Liver (tissue), 9 donors: ENCODE results near the gene SEMA4F. TPM values are rescaled to one million over a fixed set of nuclear protein-coding genes. Genes with fewer than 3 reads are reported as not detected.

Source experiments
- DNase-seq: peaks from one replicate; pipeline ENCODE4 v3.0.0-alpha.2; 2017; ENCODE audit warnings: low spot score
- H3K27ac ChIP-seq, 2 donors: one replicate each; pipeline ENCODE4 v1.7.0; 2013; ENCODE audit warnings: inconsistent platforms in 2 of 2, low read length in 2 of 2, control low read depth in 1 of 2, low read depth in 1 of 2, mild to moderate bottlenecking in 1 of 2
- H3K27me3 ChIP-seq, 4 donors: one replicate each; pipeline versions ENCODE4 v1.6.1 to v1.7.0; 2013; ENCODE audit warnings: low read length in 3 of 4, inconsistent platforms in 1 of 4, mild to moderate bottlenecking in 1 of 4, moderate library complexity in 1 of 4; ENCODE audit not compliant: control insufficient read depth in 4 of 4, insufficient read depth in 4 of 4
- H3K36me3 ChIP-seq, 4 donors: one replicate each; pipeline versions ENCODE4 v1.6.1 to v1.7.0; 2013; ENCODE audit warnings: low read length in 3 of 4, mild to moderate bottlenecking in 3 of 4, low read depth in 1 of 4, moderate library complexity in 1 of 4; ENCODE audit not compliant: control insufficient read depth in 4 of 4, insufficient read depth in 3 of 4
- H3K4me1 ChIP-seq, 4 donors: one replicate each; pipeline versions ENCODE4 v1.6.1 to v1.7.0; 2013; ENCODE audit warnings: low read length in 3 of 4, mild to moderate bottlenecking in 3 of 4, moderate library complexity in 1 of 4; ENCODE audit not compliant: control insufficient read depth in 4 of 4, insufficient read depth in 4 of 4
- H3K4me3 ChIP-seq, 3 donors: one replicate each; pipeline versions ENCODE4 v1.6.1 to v1.7.0; 2013; ENCODE audit warnings: low read length in 3 of 3, control low read depth in 1 of 3, low read depth in 1 of 3, mild to moderate bottlenecking in 1 of 3
- H3K9ac ChIP-seq, 2 donors: one replicate each; pipeline ENCODE4 v1.7.0; 2013; ENCODE audit warnings: low read length in 2 of 2, mild to moderate bottlenecking in 2 of 2, moderate library complexity in 2 of 2, control low read depth in 1 of 2, low read depth in 1 of 2
- H3K9me3 ChIP-seq, 4 donors: one replicate each; pipeline versions ENCODE4 v1.6.1 to v1.7.0; 2013; ENCODE audit warnings: low read length in 3 of 4; ENCODE audit not compliant: control insufficient read depth in 4 of 4
- EGR1 ChIP-seq, 2 donors: IDR thresholded peaks; 2 replicates each; pipeline ENCODE4 v1.6.1; 2016 to 2018; ENCODE audit warnings: antibody characterized with exemption in 2 of 2, low read depth in 2 of 2
- FOXA1 ChIP-seq: IDR thresholded peaks from 2 replicates; pipeline ENCODE4 v1.6.1; 2016; ENCODE audit warnings: antibody characterized with exemption
- FOXA2 ChIP-seq: IDR thresholded peaks from 2 replicates; pipeline ENCODE4 v1.6.1; 2016; ENCODE audit warnings: antibody characterized with exemption
- GABPA ChIP-seq, 2 donors: IDR thresholded peaks in 1 of 2; conservative IDR thresholded peaks in 1 of 2; 2 replicates each; pipeline ENCODE4 v1.6.1; 2016; ENCODE audit warnings: antibody characterized with exemption in 2 of 2, mild to moderate bottlenecking in 1 of 2, moderate library complexity in 1 of 2
- HNF4A ChIP-seq, 2 donors: conservative IDR thresholded peaks; 2 replicates each; pipeline ENCODE4 v1.6.1; 2016; ENCODE audit warnings: antibody characterized with exemption in 2 of 2, mild to moderate bottlenecking in 2 of 2
- HNF4G ChIP-seq: IDR thresholded peaks from 2 replicates; pipeline ENCODE4 v1.6.1; 2016; ENCODE audit warnings: antibody characterized with exemption
- JUND ChIP-seq, 2 donors: IDR thresholded peaks; 2 replicates each; pipeline ENCODE4 v1.6.1; 2016; ENCODE audit warnings: antibody characterized with exemption in 2 of 2
- NR2F2 ChIP-seq: IDR thresholded peaks from 2 replicates; pipeline ENCODE4 v1.6.1; 2016; ENCODE audit warnings: antibody characterized with exemption
- RAD21 ChIP-seq, 2 donors: IDR thresholded peaks; 2 replicates each; pipeline ENCODE4 v1.6.1; 2016; ENCODE audit warnings: antibody characterized with exemption in 2 of 2, mild to moderate bottlenecking in 2 of 2
- RXRA ChIP-seq, 2 donors: IDR thresholded peaks; 2 replicates each; pipeline ENCODE4 v1.6.1; 2017 to 2018; ENCODE audit warnings: antibody characterized with exemption in 2 of 2, mild to moderate bottlenecking in 1 of 2
- SP1 ChIP-seq: IDR thresholded peaks from 2 replicates; pipeline ENCODE4 v1.6.1; 2018; ENCODE audit warnings: antibody characterized with exemption, mild to moderate bottlenecking
- TAF1 ChIP-seq: conservative IDR thresholded peaks from 2 replicates; pipeline ENCODE4 v1.6.1; 2016; ENCODE audit warnings: antibody characterized with exemption, mild to moderate bottlenecking
- YY1 ChIP-seq: IDR thresholded peaks from 2 replicates; pipeline ENCODE4 v1.6.1; 2016; ENCODE audit warnings: antibody characterized with exemption, mild to moderate bottlenecking
- WGBS: extraction: QIAGEN DNeasy Blood & Tissue Kit; methylation state at CpG from one replicate; pipeline ENCODE4 v1.1.7; 2013; 5-methylcytosine and 5-hydroxymethylcytosine counted together
- polyA plus RNA-seq, 2 donors: library from polyadenylated mRNA; stranded (reverse) in 1 of 2; unstranded in 1 of 2; fragments of 200-250 nt in 1 of 2; fragments of >200 nt in 1 of 2; fragmentation: Nextera tagmentation in 1 of 2; extraction: Ambion mirVana in 1 of 2; gene quantifications; one replicate each; pipeline versions ENCODE4 v1.2.1 to v1.2.3, GENCODE V29; 2013 to 2015
- total RNA-seq, 2 donors: library from RNA; depleted of rRNA; stranded (reverse); fragments of >200 nt; gene quantifications; one replicate each; pipeline ENCODE4 v1.2.3, GENCODE V29; 2014
- TF ChIP-seq, protein P1 (sequence below): IDR thresholded peaks from 2 replicates; pipeline ENCODE4 v1.6.1; 2016; ENCODE audit warnings: antibody characterized with exemption
- TF ChIP-seq, protein P2 (sequence below): IDR thresholded peaks from 2 replicates; pipeline ENCODE4 v1.6.1; 2016; ENCODE audit warnings: antibody characterized with exemption
- TF ChIP-seq, protein P3 (sequence below): fragments of 150-350 bp; IDR thresholded peaks from 2 replicates; pipeline ENCODE4 v1.5.1; 2017; ENCODE audit warnings: improper control_type of control experiment, low read depth, low read length; ENCODE audit not compliant: missing input control
- TF ChIP-seq, protein P4 (sequence below): IDR thresholded peaks from 2 replicates; pipeline ENCODE4 v1.6.1; 2016; ENCODE audit warnings: antibody characterized with exemption, mild to moderate bottlenecking
- TF ChIP-seq, protein P5 (sequence below): IDR thresholded peaks from 2 replicates; pipeline ENCODE4 v1.6.1; 2016; ENCODE audit warnings: antibody characterized with exemption
- donor health status: healthy.
- donor health status: healthy.
- donor health status: healthy.
- donor health status: healthy.
- donor health status: healthy.

SEMA4F gene
- total and polyA plus RNA-seq, 4 donors, result 0.57 to 1.1 (median 0.96) TPM

DNA sequence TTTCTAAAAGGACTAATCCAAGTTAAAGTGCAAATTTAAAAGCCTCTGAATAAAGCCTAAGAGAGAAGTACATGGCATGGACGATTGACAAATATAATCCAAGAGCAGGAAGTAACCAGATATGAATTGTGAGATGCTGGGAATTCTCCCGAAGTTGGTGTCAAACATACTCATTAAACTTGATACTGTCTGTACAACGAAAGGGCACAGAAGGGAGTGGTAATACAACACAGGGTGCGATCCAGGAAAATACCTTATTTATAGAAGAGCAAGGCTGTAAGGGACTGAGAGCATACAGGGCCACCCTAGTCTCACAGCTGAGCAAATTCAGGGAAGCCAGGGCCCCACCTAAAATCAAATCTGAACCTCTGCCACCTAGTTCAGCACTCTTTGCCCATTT lies 41.6 kb downstream of the SEMA4F start:
- TF ChIP-seq, protein P1, sequence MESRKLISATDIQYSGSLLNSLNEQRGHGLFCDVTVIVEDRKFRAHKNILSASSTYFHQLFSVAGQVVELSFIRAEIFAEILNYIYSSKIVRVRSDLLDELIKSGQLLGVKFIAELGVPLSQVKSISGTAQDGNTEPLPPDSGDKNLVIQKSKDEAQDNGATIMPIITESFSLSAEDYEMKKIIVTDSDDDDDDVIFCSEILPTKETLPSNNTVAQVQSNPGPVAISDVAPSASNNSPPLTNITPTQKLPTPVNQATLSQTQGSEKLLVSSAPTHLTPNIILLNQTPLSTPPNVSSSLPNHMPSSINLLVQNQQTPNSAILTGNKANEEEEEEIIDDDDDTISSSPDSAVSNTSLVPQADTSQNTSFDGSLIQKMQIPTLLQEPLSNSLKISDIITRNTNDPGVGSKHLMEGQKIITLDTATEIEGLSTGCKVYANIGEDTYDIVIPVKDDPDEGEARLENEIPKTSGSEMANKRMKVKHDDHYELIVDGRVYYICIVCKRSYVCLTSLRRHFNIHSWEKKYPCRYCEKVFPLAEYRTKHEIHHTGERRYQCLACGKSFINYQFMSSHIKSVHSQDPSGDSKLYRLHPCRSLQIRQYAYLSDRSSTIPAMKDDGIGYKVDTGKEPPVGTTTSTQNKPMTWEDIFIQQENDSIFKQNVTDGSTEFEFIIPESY, result no peak
- TF ChIP-seq RXRA (IDR thresholded peaks at IDR 0.05), result no peak
- TF ChIP-seq GABPA (IDR thresholded peaks at IDR 0.05 in 1 of 2, conservative IDR thresholded peaks at IDR 0.05 in 1 of 2), result no peak
- no peak for TF ChIP-seq RAD21 (IDR thresholded peaks at IDR 0.05)
- TF ChIP-seq, protein P2, sequence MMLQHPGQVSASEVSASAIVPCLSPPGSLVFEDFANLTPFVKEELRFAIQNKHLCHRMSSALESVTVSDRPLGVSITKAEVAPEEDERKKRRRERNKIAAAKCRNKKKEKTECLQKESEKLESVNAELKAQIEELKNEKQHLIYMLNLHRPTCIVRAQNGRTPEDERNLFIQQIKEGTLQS, result no peak
- TF ChIP-seq HNF4A (conservative IDR thresholded peaks at IDR 0.05), result no peak
- TF ChIP-seq NR2F2, result no peak
- TF ChIP-seq, protein P3, sequence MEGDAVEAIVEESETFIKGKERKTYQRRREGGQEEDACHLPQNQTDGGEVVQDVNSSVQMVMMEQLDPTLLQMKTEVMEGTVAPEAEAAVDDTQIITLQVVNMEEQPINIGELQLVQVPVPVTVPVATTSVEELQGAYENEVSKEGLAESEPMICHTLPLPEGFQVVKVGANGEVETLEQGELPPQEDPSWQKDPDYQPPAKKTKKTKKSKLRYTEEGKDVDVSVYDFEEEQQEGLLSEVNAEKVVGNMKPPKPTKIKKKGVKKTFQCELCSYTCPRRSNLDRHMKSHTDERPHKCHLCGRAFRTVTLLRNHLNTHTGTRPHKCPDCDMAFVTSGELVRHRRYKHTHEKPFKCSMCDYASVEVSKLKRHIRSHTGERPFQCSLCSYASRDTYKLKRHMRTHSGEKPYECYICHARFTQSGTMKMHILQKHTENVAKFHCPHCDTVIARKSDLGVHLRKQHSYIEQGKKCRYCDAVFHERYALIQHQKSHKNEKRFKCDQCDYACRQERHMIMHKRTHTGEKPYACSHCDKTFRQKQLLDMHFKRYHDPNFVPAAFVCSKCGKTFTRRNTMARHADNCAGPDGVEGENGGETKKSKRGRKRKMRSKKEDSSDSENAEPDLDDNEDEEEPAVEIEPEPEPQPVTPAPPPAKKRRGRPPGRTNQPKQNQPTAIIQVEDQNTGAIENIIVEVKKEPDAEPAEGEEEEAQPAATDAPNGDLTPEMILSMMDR, result no peak
- TF ChIP-seq JUND (IDR thresholded peaks at IDR 0.05), result no peak
- no peak for TF ChIP-seq HNF4G
- no peak for TF ChIP-seq SP1
- TF ChIP-seq YY1, result no peak
- no peak for TF ChIP-seq FOXA1
- TF ChIP-seq, protein P4, sequence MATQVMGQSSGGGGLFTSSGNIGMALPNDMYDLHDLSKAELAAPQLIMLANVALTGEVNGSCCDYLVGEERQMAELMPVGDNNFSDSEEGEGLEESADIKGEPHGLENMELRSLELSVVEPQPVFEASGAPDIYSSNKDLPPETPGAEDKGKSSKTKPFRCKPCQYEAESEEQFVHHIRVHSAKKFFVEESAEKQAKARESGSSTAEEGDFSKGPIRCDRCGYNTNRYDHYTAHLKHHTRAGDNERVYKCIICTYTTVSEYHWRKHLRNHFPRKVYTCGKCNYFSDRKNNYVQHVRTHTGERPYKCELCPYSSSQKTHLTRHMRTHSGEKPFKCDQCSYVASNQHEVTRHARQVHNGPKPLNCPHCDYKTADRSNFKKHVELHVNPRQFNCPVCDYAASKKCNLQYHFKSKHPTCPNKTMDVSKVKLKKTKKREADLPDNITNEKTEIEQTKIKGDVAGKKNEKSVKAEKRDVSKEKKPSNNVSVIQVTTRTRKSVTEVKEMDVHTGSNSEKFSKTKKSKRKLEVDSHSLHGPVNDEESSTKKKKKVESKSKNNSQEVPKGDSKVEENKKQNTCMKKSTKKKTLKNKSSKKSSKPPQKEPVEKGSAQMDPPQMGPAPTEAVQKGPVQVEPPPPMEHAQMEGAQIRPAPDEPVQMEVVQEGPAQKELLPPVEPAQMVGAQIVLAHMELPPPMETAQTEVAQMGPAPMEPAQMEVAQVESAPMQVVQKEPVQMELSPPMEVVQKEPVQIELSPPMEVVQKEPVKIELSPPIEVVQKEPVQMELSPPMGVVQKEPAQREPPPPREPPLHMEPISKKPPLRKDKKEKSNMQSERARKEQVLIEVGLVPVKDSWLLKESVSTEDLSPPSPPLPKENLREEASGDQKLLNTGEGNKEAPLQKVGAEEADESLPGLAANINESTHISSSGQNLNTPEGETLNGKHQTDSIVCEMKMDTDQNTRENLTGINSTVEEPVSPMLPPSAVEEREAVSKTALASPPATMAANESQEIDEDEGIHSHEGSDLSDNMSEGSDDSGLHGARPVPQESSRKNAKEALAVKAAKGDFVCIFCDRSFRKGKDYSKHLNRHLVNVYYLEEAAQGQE, result no peak
- TF ChIP-seq, protein P5, sequence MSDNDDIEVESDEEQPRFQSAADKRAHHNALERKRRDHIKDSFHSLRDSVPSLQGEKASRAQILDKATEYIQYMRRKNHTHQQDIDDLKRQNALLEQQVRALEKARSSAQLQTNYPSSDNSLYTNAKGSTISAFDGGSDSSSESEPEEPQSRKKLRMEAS, result no peak
- no peak for TF ChIP-seq EGR1 (IDR thresholded peaks at IDR 0.05; ENCODE audit: low read depth in 2 of 2)
- no peaks in the 10 kb centered on the region for H3K4me1 ChIP-seq
- peaks cover 0 to 12% (median 1%) of the 10 kb centered on the region in 4 donors for H3K27me3 ChIP-seq
- H3K4me3 ChIP-seq, result no peak overlapping the region
- no peak for DNase-seq
- no peaks in the 10 kb centered on the region for H3K36me3 ChIP-seq
- WGBS, result 62% methylated on average over 4 of the region's 4 CpGs
- H3K9ac ChIP-seq, result no peak overlapping the region
- no peaks in the 10 kb centered on the region for H3K9me3 ChIP-seq
- no peak overlapping the region for H3K27ac ChIP-seq

DNA sequence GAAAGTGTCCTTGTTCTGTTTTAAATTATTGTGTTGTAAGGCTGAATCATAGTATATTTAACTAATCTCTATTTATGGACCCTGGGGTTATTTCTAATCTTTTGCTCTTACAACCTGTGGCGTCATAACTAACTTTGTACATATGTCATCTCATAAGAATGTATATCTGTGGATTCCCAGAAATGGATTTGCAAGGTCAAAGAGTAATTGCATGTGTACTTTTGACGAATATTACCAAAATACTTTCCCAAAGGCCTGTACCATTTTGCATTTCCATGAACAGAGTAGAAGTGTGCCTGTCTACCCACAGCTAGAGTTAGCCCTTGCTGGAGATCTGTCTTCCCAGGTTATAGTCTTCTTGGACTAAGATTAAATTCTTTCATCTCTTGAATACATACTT lies 42.8 kb downstream of the SEMA4F start:
- Histone ChIP-seq H3K27ac (no peak overlapping the region), H3K9ac (no peak overlapping the region), H3K27me3 (peaks cover 0 to 7% (median 1%) of the 10 kb centered on the region in 4 donors), H3K4me1 (no peaks in the 10 kb centered on the region), H3K9me3 (no peaks in the 10 kb centered on the region), H3K36me3 (no peaks in the 10 kb centered on the region), H3K4me3 (no peak overlapping the region)
- WGBS, result 73% methylated on average over 2 of the region's 2 CpGs
- DNase-seq, result no peak
- TF ChIP-seq NR2F2 (no peak), SP1 (no peak), EGR1 (IDR thresholded peaks at IDR 0.05; ENCODE audit: low read depth in 2 of 2) (no peak), RXRA (IDR thresholded peaks at IDR 0.05) (no peak), FOXA2 (no peak), JUND (IDR thresholded peaks at IDR 0.05) (no peak), TAF1 (no peak), RAD21 (IDR thresholded peaks at IDR 0.05) (no peak), FOXA1 (no peak), HNF4A (conservative IDR thresholded peaks at IDR 0.05) (no peak), YY1 (no peak)
- TF ChIP-seq, protein P4, result no peak
- TF ChIP-seq, protein P5, result no peak
